Stimulated activated CD4-positive, alpha-beta T cell treated with anti-CD3 and anti-CD28 coated beads, Interleukin-15, amount 100 ng/mL, for 1 hour (primary cell): ENCODE results near the gene TBXAS1.
"Not testable (repeated sequence)": the region's sequence is repeated elsewhere in the genome, so short reads cannot be mapped to it uniquely, and the experiment has no call there.

ENCODE experiments used
- DNase-seq, 2 donors: peaks; one replicate each; pipeline ENCODE4 v3.0.0-alpha.2; 2020; ENCODE audit warnings: low read depth in 1 of 2, low spot score in 1 of 2

The TBXAS1 gene

DNA sequence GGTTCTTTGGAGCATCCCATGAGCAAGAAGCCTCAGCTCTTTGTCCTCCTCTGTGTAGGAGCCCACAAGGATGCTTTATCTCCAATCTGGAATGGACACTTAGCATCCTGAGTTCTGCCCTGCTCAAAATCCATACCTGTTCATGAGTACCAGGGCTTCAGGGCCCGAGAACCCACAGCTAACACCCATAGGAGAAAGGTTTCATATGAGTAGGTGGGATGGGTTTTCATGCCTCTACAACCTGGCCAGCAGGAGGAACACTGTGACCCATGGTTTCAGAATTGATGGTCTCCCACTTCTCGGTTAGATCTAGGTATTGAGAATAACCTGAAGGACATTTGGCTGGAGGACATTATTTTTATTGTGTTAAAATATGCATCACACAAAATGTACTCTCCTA is 57.8 kb downstream of the TBXAS1 start:
- DNase-seq: no peak

DNA sequence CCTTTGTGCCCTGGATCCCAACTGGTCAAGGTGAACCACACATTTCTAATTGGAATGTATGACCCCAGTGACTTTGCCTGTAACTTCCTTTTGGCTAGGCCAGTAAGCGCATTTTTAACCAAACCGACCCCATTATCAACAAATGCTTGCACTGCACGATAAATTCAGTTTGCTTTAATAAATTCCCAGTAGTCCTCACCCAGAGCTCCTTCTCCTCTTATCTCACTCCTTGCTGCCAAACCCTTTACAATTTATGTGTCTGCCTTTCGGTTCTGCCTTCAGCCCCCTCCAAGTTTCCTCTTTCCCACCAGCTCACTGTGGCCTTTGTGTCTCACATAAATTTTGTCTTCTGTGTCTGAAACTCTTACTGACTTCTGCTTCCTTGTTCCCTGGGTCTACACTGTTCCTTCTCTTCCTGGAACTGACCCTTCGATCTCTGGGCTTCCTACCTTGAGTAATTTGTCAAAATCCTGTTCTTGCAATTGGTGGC is 59.0 kb downstream of the TBXAS1 start:
- DNase-seq: no peak

DNA sequence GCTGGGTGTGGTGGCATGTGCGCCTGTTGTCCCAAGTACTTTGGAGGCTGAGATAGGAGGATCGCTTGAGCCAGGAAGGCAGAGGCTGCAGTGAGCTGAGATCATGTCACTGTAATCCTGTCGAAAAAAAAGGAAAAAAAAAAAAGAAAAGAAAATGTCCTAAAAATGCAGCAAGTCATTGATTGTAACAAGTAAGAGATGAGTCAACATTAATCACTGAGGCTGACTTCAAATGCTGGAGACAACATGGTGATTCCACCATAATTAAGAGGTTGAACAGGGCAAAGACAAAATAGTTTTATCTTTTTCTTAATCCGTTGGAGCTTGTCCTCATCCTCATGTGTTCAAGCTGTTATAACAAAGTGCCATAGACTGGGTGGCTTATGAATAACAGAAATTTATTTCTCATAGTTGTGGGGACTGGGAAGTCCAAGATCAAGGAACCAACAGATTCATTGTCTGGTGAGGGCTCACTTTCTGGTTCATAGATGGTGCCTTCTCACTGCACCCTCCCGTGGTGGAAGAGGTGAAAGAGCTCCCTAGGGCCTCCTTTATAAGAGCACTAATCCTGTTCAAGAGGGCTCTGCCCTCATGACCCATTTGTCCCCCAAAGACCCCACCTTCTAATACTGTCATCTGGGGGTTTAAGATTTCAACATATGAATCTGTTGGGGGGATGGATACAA is 60.3 kb downstream of the TBXAS1 start:
- no peak for DNase-seq

DNA sequence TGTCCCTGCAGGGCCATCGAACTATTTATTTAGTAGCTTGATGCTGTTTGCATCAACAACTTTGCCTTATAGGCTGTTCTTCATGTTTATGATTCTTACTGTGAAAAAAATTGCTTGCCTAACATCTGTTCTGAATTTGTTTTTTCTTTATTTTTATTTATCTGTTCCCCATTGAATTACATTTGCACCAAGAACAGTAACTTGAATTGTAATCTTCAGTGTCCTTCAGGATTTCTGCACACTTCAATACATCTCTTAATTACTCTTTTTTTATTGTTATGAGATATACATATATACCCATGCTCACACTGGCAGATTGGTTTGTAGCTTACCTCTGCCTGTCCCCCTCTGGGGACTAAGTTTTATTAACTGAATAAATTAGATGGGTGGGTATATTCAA is 64.4 kb downstream of the TBXAS1 start:
- DNase-seq: no peak

DNA sequence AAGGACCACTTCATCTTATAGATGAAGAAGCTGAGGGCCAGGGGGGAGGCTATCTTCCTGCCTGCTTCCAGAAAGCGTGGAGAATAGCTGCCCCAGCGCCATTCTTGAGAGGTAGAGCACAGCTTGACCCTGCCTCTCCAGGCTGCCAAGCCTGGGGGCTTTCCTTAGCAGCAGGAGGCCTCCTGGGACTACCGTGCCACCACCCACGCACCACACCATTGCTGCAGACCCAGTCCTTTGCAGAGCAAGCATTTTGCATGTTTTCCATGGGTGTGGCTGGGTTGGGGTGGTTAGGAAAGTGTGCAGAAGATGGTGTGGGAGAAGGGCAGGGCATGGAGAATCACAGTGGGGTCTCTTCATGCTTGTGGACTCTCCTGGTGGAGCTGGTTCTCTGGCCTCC is 64.9 kb downstream of the TBXAS1 start:
- no peak for DNase-seq

DNA sequence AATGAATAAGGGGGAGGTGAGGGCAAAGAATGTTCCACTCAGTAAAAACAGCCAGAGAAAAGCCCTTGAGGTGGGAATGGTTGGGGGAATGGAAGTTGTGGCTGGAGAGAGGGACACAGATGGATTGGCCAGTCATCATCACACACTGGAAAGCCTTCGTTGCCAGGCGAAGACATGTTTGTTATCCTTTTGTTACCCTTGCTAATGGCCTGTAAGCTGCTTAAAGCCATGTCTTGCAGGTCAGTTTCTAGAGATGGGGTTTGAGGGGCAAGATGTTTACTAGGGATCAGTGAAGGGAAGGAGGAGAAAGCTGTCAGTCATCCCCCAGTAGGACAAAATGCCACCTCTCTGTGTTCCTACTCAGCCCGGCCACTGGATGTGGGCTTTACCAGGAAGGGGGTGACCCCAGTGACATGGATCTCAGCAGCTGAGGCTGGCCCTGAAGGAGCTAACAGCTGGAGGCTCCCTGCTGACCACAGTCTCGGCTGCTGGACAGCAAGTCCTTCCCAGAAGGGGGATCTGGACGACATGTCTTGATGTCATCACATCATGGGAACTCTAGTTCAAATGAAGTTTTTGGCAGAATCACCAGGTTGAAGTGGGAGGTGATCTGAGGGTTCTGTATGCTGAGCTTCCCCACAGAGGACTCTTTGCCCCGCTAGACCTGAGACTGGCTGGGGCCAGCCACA is 66.2 kb downstream of the TBXAS1 start:
- DNase-seq: no peak

DNA sequence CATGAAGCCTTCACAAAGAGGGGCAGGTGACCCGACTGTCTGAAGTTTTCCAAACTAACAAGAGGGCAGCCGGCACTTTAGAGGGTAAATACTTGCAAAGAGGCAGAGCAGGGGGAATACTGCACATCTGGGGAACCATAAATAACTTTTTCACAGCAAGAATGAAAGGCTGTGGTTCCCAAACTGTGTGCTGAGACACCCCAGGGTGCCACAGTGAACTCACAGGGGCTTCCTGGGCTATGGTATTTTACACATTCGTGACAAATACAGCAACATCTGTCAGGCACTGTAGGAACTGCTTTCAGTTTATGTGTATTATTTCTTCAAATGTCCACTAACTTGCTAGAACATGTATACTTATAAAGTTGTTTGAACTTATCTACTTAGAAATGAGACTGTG is 67.2 kb downstream of the TBXAS1 start:
- DNase-seq: no peak

DNA sequence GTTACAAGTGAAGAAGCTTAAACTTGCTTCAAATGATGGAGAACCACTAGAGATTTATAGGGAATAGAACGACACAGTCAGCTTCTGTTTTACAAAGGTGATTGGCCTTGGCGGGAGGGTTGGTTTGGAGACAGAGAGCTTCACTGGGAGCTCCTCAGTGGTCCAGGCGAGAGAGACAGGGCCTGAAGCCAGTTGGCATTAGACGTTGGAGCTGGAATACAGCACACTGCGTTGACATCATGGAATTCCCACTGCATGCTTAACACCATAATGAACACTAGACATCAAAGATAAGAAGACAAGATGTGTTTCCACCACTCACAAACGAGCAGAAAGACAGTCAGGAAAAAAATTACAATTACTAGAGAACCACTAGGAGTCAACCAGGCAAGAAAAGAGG is 67.8 kb downstream of the TBXAS1 start:
- DNase-seq: no peak

DNA sequence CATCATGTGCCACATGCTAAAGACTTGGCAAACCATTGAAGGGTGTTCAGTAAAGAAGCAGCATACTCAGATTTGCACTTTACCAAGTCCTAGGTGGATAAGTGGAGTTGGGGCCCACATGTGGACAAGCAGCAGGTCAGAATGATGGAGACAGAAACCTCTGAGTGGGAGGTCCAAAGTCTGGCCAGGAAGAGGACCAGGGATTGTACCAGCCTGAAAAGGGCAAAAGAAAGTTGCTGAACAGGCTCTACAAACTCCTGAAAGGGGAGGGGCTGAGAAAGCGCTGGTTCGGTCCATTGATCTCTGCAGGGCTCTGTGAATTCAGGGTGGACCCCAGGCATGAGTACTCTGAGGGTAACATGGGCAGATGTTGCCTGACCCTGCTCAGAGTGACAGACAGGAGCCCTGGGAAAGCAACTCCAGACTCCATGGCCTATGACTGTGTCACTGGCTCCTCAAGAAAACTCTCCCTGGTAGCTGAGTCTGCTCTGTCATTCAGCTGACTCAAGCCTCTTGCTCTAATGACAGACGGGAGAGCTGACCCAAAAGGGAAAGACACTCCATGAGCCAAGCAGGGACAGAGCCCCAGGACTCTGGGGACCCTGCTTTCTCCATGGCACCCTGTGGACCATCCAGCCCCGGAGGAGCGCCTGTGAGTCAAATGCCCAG is 68.5 kb downstream of the TBXAS1 start:
- DNase-seq: no peak

DNA sequence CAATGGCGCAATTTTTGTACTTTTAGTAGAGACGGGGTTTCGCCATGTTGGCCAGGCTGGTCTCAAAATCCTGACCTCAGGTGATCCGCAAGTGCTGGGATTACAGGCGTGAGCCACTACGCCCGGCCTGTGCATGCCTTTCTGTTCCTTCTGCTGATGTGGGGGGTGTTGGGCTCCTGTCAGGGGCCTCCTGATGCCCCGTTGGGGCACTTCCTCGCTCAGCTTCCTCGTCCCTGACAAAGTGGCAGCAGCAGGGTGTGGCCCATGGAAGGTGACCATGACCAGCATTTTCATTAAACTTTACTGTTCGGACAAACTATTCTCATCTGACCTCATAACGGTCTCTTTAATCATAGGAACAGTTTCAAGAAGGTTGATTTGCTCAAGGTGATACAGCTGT is 69.4 kb downstream of the TBXAS1 start:
- DNase-seq: no peak

DNA sequence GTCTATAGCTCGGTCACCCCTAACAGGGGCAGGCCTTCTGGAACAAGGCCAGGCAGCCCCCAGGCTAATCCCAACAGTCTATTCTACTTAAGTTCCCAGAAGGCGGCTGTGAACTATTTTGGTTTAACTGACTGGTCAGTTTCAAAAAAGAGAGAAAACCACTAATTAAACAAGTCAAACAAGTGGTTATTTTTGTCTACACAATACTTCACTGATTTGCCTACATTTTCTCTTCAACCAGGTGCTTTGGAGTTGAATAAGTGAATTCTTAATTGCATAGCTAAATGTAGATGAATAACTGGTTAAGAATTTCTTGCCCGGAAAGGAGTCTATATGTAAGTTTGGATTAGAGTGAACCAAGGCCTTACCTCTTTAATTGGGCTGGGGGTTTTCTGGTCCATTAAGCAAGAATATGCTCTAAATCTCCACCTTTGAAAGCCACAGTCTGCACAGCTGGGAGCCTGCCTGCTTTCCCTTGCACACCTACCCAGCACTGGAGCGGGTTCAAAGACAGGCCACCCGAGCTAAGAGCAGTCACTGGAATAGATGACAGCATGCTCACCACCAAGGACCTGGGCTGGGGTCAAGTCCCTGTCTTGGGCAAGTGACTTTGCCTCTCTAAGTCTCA is 70.4 kb downstream of the TBXAS1 start:
- DNase-seq: no peak

DNA sequence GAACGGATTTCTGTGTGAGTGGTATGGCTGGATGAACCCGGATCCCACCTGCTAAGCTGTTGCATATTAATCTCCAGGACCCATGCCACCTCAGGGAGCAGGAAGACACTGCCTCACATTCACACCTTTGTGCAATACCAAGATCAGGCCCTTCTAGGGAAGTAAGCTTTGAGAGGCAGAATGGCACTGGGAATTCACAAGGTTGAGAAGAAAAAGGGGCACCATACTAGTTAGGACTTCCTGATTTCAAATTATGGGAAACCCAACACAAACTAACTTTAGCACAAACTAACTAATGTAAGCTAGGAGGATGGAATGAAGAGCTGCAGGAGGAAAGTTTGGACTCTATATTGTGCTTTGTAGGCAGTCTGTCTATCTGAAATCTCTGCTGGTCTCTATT is 71.3 kb downstream of the TBXAS1 start:
- DNase-seq: no peak

DNA sequence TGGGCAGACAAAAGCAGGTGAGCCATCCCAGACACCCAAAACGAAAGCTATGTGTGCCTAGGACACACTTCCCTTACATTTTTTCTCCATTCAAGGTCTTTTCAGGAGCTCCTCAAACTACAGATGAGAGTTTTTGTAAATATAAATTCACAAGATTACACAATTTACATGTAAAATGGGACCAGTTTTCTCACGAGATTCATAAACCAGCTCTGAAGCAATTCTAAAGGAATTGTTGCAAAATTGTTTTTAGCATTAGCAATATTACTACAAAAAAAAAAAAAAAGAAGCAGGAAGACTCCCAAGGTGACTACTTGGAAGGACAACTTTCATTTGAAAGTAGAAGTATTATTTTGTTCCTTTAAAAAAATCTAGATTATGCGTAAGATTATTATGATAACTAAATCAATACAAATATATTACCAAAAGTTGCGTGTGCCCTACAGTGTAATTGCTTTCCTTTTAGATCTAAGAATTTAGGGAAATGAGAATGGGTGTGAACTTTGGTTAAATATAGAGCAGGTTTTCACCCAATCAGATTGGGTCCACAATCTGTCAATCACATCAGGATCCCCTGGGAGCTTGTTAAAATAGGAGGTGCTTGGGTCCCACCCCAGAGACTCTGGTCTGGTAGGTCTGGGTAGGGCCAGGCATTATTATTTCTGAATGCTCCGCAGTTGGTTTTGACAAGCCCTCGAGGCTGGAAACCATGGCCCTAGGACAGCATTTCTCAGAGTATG is 72.2 kb downstream of the TBXAS1 start:
- DNase-seq: no peak

DNA sequence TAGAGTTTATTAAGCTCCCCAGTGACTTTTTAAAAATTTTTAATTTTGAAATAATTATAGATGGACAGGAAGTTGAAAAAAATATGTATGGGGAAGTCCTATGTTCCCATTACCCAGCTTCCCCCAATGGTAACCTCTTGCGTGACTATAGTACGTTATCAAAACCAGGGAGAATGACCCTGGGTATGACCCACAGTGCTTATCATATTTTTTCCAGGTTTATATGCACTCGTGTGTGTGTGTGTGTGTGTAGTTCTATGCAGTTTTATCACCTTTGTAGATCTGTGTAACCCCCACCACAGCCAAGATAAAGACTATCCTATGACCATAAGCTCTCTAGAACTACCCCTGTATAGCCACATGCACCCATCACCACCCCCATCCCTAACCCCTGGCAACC is 72.8 kb downstream of the TBXAS1 start:
- no peak for DNase-seq

DNA sequence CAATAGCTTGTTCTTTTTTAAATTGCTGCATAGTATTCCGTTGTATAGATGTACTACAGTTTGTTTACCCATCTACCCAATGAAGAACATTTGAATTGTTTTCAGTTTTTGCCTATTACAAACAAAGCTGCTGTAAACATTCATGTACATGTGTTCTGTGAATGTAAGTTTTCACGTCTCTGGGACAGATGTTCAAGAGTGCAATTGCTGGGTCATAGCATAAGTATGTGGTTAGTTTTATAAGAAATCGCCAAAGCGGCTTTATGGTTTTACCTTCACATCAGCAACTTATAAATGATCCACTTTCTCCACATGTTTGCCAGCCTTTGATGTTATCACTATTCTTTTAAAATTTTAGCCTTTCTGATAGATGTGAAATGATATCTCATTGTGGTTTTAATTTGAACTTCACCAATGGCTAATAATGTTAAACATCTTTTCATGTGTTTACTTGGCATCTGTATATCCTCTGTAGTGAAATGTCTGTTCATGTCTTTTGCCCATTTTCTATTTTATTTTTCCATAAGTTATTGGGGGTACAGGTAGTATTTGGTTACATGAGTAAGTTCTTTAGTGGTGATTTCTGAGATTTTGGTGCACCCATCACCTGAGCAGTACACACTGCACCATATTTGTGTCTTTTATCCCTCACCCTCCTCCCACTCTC is 73.5 kb downstream of the TBXAS1 start:
- no peak for DNase-seq

DNA sequence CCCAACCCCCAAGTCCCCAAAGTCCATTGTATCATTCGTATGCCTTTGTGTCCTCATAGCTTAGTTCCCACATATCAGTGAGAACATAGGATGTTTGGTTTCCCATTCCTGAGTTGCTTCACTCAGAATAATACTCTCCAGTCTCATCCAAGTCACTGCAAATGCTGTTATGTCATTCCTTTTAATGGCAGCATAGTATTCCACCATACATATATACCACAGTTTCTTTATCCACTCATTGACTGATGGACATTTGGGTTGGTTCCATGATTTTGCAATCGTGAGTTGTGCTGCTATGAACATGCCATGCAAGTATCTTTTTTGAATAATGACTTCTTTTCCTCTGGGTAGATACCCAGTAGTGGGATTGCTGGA is 74.0 kb downstream of the TBXAS1 start:
- DNase-seq: not testable (repeated sequence)

DNA sequence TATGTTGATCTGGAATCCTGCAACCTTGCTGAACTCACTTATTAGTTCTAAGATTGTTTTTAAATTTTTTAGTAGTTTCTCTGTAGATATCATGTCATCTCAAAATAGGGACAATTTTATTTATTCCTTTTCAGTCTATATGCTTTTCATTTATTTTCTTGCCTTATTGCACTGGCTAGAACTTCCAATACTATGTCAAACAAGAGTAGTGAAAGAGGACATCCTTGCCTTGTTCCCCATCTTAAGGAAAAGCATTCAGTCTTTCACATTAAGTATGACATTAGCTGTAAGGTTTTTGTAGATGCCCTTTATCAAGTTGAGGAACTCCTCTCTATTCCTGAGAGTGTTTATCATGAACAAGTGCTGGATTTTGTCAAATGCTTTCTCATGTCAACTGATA is 77.8 kb downstream of the TBXAS1 start:
- DNase-seq: no peak

DNA sequence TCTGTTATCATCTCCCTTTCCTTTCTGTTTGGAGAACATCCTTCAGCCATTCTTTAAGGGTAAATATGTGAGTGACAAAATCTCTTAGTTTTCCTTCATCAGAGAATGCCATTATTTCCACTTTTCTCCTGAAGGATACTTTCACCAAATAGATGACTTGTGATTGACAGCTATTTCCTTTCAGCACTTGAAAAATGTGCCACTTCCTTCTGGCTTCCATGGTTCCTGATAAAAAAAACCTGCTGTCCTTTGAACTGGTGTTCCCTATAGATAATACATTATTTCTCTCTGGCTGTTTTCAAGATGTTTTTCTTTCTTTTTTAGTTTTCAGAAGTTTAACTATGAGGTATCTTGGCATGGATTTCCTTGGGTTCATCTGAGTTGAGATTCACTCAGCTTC is 79.7 kb downstream of the TBXAS1 start:
- no peak for DNase-seq

DNA sequence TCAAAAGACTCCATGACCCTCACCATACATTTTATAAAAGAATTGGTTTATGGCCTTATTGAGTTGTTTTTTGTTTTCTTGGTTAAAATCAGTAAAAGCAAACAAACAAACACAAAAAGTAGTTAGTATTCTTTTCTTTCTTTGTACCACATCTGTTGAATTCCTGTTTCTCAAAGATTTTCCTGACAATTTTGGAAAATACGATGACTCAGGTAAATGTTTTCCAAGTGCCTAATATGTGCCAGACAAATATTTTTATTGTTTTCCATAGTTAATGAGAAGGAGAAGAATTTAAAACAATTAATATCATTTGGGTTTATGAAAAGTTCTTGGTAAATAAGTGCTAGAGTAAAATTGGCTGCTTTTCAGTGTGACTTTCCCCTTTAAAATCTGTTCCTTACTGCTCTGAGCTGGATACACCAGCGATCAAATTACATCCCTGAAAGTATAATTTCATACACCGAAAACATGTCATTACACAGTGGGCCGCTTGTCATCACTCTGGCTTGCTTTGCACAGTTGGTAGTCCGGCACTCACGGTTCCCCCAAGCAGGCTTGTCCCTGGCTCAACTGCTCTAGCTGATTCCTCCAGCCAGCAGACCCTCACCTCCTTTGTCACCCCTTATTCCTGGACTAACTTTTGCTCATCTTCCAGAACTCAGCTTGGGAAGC is 80.5 kb downstream of the TBXAS1 start:
- no peak for DNase-seq
